ENCODE data around the gene PTP4A2.
"Not testable (repeated sequence)": the region's sequence is repeated elsewhere in the genome, so short reads cannot be mapped to it uniquely, and the experiment has no call there.

DNA sequence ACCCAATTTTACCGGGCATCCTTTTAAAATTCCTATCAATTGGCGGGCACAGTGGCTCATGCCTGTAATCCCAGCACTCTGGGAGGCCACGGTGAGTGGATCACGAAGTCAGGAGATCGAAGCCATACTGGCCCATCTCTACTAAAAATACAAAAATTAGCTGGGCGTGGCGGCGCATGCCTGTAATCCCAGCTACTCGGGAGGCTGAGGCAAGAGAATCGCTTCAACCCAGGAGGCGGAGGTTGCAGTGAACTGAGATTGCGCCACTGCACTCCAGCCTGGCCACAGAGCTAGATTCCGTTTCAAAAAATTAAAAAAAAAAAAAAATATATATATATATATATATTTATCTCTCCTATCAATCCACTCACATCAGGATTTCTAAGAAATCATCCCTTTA, 12.3 kb downstream of the PTP4A2 start:
- not testable (repeated sequence) for TF ChIP-seq CTCF, EP300 (IDR thresholded peaks at IDR 0.05)
